ENCODE data around the gene ACSL5. TPM values are rescaled to one million over a fixed set of nuclear protein-coding genes. Genes with fewer than 3 reads are reported as not detected.

The ACSL5 gene
- total RNA-seq, 1 experiment from 2014 or later, result not detected

- H2AK5ac ChIP-seq (ENCODE audit: insufficient read length, low read length), result no peak overlapping the region
- peak overlapping the region; percentile 86 for H3K9ac ChIP-seq (ENCODE audit: extremely low read depth, insufficient read length, low read length)
- no peak overlapping the region for H3K18ac ChIP-seq (ENCODE audit: insufficient read length, low read depth, low read length)
- H2BK12ac ChIP-seq (ENCODE audit: insufficient read length, low read depth, low read length), result no peak overlapping the region
- no peak overlapping the region for H3K56ac ChIP-seq (ENCODE audit: insufficient read length, low read depth, low read length)
- H3K4ac ChIP-seq (ENCODE audit: low read depth, low read length), result no peak overlapping the region
- no peak overlapping the region for H2BK120ac ChIP-seq (ENCODE audit: low read depth, low read length, poor library complexity, severe bottlenecking)
- H3K4me2 ChIP-seq (ENCODE audit: insufficient read depth, insufficient read length, low read length), result peak overlapping the region; percentile 86
- no CpG with 5 or more reads among the region's 10 CpGs for WGBS (ENCODE audit: extremely low coverage, insufficient read length, low lambda C conversion rate)
- no peak overlapping the region for H2BK15ac ChIP-seq (ENCODE audit: low read depth, low read length)
- Mint-ChIP-seq H3K27ac (peak overlapping the region; percentile 48 to 99 (median 76); a peak in 6 of 7 replicates), H3K27me3 (ENCODE audit: low read depth) (no peaks in the 10 kb centered on the region), H3K9me3 (no peaks in the 10 kb centered on the region), H3K4me1 (peaks cover 8 to 10% of the 10 kb centered on the region in 2 experiments), H3K4me3 (peak overlapping the region; percentile 85 to 90), H3K36me3 (ENCODE audit: insufficient read depth in 1 of 3, low read depth in 3 of 3) (peaks cover 0 to 40% (median 24%) of the 10 kb centered on the region in 3 experiments; a peak in 5 of 7 replicates)
- no peak overlapping the region for H2BK20ac ChIP-seq (ENCODE audit: low read depth, low read length, poor library complexity, severe bottlenecking)
- no peak overlapping the region for H2BK5ac ChIP-seq (ENCODE audit: insufficient read length, low read length)
- no peak overlapping the region for H4K8ac ChIP-seq (replicated peaks; ENCODE audit: insufficient read length, low read depth, low read length)
- H3K27ac ChIP-seq (ENCODE audit: insufficient read length, low read depth, low read length), result no peak overlapping the region
- no peak overlapping the region for H4K91ac ChIP-seq (ENCODE audit: insufficient read length, low read depth, low read length)
- H3K23me2 ChIP-seq (ENCODE audit: insufficient read length, low read depth, low read length, poor library complexity, severe bottlenecking), result peaks cover 5% of the 10 kb centered on the region
- H2AFZ ChIP-seq (ENCODE audit: low read length), result no peak overlapping the region
- H4K5ac ChIP-seq (ENCODE audit: insufficient read length, low read depth, low read length), result no peak overlapping the region
- H3K4me1 ChIP-seq (ENCODE audit: insufficient read depth, low read length), result no peaks in the 10 kb centered on the region
- no peaks in the 10 kb centered on the region for H4K20me1 ChIP-seq (ENCODE audit: control insufficient read depth, insufficient read depth, insufficient read length)
- H3K9me3 ChIP-seq (ENCODE audit: control insufficient read depth, low read depth, low read length), result no peaks in the 10 kb centered on the region
- H3K79me2 ChIP-seq (ENCODE audit: insufficient read depth, low read length), result peaks cover 4% of the 10 kb centered on the region; the same call in 1 of the 2 replicates
- peak overlapping the region; percentile 6; the same call in 1 of the 2 replicates for H3K14ac ChIP-seq (ENCODE audit: insufficient read depth, low read length)
- no peaks in the 10 kb centered on the region for H3K27me3 ChIP-seq (ENCODE audit: insufficient read depth, low read length)
- TF ChIP-seq, protein P1, sequence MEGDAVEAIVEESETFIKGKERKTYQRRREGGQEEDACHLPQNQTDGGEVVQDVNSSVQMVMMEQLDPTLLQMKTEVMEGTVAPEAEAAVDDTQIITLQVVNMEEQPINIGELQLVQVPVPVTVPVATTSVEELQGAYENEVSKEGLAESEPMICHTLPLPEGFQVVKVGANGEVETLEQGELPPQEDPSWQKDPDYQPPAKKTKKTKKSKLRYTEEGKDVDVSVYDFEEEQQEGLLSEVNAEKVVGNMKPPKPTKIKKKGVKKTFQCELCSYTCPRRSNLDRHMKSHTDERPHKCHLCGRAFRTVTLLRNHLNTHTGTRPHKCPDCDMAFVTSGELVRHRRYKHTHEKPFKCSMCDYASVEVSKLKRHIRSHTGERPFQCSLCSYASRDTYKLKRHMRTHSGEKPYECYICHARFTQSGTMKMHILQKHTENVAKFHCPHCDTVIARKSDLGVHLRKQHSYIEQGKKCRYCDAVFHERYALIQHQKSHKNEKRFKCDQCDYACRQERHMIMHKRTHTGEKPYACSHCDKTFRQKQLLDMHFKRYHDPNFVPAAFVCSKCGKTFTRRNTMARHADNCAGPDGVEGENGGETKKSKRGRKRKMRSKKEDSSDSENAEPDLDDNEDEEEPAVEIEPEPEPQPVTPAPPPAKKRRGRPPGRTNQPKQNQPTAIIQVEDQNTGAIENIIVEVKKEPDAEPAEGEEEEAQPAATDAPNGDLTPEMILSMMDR (conservative IDR thresholded peaks at IDR 0.05), result no peak
- no peaks in the 10 kb centered on the region for H3K79me1 ChIP-seq (ENCODE audit: insufficient read depth, low read depth, low read length, poor library complexity, severe bottlenecking)
- H3K23ac ChIP-seq (ENCODE audit: insufficient read length, low read depth, low read length), result no peak overlapping the region
- no peak overlapping the region for H3T11ph ChIP-seq (ENCODE audit: low read length)
- no peak for DNase-seq
Measured at GRCh38 chr10:112447620-112447928, 73.7 kb downstream of the ACSL5 start.

Measured in H9 (cell line).